ENCODE data around the gene KCNIP1.

KCNIP1 gene

DNA sequence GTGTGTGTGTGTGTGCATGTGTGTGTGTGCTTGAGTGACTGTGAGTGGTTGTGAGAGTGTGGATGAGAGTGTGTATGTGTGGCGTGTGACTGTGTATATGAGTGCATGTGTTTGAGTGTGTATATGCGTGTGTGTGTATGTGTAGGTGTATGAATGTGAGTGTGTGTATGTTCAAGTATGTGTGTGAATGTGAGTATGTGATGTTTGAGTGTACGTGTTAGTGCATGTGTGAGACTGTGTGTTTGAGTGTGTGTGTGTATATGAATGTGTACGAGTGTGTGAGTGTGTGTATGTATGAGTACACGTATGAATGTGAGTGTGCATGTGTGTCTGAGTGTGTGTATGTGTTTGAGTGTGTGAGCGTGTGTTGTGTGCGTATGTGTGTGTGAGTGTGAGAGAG, 47.8 kb downstream of the KCNIP1 start:
- DNase-seq (ENCODE audit: low read depth, low spot score), result no peak
- H3K4me3 ChIP-seq (ENCODE audit: low read length), result no peak overlapping the region

DNA sequence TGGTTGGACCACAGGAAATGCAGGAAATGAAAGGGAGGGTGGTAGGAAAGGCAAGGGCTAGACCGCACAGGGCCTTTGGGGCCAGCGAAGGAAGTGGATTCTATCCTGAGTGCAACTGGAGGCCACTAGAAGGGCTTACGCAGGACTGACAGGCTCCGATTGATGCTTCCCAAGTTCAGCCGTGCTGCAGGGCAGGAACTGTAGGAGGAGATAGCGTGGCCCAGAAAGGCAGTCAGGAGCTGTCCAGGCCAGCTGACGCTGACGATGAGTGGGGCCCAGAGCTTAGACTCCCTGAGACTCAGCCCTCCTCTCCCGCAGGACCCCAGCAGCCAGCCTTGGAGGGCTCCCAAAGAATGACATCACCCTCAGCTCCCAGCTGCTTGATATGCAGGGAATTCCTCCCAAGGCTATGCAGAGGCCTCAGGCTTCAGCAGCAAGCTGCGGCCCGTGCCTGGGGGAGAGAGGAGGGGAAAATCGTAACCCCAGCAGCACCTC, 48.8 kb downstream of the KCNIP1 start:
- H3K4me3 ChIP-seq (ENCODE audit: low read length), result no peak overlapping the region
- peak; percentile 10 for DNase-seq (ENCODE audit: low read depth, low spot score)

DNA sequence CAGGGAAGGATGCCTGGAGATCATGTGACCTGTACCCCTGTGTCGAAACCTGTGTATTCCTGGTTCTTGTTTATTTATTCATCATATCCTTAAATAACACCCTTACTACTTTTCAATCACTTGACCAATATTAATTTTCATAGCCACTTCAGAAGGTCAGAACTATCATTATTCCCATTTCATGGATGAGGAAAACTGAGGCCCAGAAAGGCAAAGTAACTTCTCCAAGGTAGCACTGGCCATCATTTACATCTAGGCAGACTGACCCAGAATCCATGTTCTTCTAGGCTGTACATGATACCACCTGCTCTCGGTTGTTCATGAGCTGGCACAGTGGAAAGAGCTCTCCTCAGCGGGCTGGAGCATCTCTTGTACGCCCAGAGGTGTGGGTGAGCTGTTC, 49.4 kb downstream of the KCNIP1 start:
- DNase-seq (ENCODE audit: low read depth, low spot score), result no peak
- no peak overlapping the region for H3K4me3 ChIP-seq (ENCODE audit: low read length)

- no peak for DNase-seq (ENCODE audit: low read depth, low spot score)
- H3K4me3 ChIP-seq (ENCODE audit: low read length), result no peak overlapping the region
Measured at GRCh38 chr5:170554521-170555267, 50.9 kb downstream of the KCNIP1 start.

- H3K4me3 ChIP-seq (ENCODE audit: low read length), result no peak overlapping the region
- no peak for DNase-seq (ENCODE audit: low read depth, low spot score)
Measured at GRCh38 chr5:170557314-170557713, 53.5 kb downstream of the KCNIP1 start.

- DNase-seq (ENCODE audit: low read depth, low spot score), result no peak
- H3K4me3 ChIP-seq (ENCODE audit: low read length), result no peak overlapping the region
Measured at GRCh38 chr5:170559296-170559695, 55.5 kb downstream of the KCNIP1 start.

- no peak overlapping the region for H3K4me3 ChIP-seq (ENCODE audit: low read length)
- DNase-seq (ENCODE audit: low read depth, low spot score), result no peak
Measured at GRCh38 chr5:170560938-170561337, 57.1 kb downstream of the KCNIP1 start.

- DNase-seq (ENCODE audit: low read depth, low spot score), result no peak
Measured at GRCh38 chr5:170562166-170562874, 58.5 kb downstream of the KCNIP1 start.

DNA sequence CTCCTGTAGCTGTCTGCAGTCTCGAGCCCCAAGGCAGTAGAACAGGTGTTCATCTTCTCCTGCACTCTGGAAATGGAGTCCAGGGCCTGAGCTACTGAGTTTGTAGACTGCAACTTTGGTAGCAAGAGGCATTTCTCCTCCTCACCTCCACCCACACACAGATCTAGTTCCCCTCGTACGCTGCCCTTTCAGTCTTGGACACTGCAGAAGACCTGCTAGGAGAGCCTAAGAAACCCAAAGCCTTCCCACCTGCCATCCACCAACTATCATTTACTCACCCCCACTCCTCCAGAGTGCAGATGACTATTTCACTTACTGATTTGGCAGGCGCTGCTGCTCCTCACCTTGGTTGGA, 59.0 kb downstream of the KCNIP1 start:
- DNase-seq (ENCODE audit: low read depth, low spot score), result no peak
- no peak overlapping the region for H3K4me3 ChIP-seq (ENCODE audit: low read length)

More at GRCh38 chr5:170562166-170562874, 58.5 kb downstream of the KCNIP1 start:
- H3K4me3 ChIP-seq (ENCODE audit: low read length), result no peak overlapping the region

DNA sequence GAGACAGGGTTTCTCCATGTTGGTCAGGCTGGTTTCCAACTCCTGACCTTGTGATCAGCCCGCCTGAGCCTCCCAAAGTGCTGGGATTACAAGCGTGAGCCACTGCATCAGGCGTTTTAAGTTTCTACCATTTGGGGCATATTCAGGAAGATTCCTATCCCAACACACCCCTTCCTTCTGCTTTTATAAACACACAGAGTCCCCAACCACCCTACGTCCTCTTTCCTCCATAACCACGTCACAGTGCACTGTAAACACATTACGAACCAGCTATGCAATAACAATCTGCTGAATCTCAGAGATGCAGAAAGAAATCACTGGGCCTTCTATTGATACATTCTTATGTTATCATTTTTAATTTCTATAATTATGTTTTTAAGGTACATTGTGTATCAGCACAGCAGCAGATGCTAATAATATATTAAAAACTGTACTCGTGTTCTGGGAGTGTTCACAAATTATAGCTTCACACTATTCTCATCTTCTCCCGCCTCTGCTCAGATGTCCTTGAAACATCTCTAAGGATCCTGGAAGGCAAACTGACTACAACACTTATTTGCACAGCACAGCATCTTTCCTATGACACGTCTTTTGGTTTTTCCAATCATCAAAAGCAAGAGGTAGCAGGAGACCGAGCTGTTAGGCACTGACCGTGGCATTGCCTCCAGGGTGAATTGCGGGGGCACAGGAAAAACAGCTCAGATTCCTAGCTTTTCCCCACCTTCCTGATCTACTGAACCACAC, 60.2 kb downstream of the KCNIP1 start:
- DNase-seq (ENCODE audit: low read depth, low spot score), result no peak
- no peak overlapping the region for H3K4me3 ChIP-seq (ENCODE audit: low read length)

DNA sequence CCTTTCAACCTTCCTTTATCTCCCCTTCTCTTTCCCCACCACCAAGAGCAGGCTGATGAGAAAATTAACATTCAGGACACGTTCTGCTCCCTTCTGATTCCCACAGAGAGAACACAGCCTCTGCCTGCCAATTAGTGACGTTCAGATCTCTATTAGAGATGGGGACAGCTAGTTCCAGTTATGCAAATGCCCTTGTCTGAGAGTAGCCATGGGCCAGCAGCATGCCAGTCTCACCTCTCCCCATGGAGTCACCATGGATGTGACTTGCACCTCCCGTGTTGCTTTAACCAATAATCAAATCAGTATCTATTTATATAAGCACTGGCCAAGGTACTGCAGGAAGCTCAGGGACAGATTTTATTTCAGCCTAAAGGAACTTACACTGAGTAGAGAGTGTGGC, 61.3 kb downstream of the KCNIP1 start:
- no peak for DNase-seq (ENCODE audit: low read depth, low spot score)
- H3K4me3 ChIP-seq (ENCODE audit: low read length), result no peak overlapping the region

DNA sequence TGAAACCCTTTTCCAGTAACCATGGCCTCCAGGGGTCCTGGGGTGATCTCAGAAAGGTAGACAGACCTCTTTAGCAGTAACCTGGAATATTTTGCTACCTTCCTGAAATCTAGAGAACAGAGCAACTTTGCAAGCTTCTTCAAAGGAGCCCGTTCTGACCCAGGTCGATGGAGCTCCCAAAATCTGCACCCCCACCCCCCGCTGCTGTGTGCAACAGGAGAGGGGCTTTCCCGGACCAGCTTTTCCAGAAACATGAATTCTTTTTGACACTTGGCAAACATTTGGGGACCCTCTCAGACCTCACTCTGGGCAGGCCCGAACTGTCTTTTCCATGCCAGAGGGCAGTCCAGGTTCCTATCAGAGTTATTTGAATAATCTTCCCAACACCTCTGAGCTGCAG, 65.3 kb downstream of the KCNIP1 start:
- no peak overlapping the region for H3K4me3 ChIP-seq (ENCODE audit: low read length)
- no peak for DNase-seq (ENCODE audit: low read depth, low spot score)

DNA sequence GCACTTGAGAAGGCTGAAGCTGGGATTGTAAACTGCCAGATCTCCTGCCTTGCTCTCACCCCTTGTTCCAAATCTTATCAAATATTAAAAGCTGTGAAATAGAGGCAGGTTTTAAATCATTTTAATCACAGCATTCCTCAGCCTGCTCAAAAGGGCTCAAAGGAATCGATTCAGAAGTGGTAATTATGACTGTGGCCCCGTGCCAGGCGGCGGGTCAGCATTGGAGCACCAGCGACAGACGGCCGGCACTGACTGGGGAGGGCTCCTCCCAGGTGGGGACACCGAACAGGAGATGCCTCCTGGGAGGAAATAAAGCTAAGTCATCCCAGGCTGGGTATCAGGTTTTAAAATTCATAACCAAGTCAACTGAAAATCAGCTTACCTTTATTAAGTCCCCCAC, 66.7 kb downstream of the KCNIP1 start:
- H3K4me3 ChIP-seq (ENCODE audit: low read length), result no peak overlapping the region
- DNase-seq (ENCODE audit: low read depth, low spot score), result no peak

DNA sequence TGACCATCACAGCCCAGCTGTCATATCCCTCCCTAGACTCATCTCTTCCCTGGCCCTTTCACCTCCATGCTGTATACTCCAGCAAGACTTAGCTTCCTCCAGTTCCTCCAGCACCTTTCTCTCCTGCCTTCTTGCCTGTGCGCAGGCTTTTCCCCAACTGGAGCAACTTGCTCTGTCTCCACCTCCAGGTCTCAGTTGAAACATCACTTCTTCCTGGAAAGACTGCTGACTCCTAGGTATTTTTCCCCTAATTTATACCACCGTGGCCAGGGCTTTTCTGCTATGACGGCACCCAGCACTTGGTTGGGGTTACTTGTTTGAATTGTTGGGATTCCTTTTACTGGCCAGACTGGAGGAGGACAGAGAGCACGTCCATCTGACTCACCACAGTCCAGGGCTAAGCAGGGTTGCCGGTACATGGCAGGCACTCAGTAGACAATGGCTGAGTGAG, 67.5 kb downstream of the KCNIP1 start:
- DNase-seq (ENCODE audit: low read depth, low spot score), result no peak
- no peak overlapping the region for H3K4me3 ChIP-seq (ENCODE audit: low read length)

GRCh38 chr5:170571875-170572852, 68.3 kb downstream of the KCNIP1 start:
- no peak overlapping the region for H3K4me3 ChIP-seq (ENCODE audit: low read length)
- DNase-seq (ENCODE audit: low read depth, low spot score), result no peak

DNA sequence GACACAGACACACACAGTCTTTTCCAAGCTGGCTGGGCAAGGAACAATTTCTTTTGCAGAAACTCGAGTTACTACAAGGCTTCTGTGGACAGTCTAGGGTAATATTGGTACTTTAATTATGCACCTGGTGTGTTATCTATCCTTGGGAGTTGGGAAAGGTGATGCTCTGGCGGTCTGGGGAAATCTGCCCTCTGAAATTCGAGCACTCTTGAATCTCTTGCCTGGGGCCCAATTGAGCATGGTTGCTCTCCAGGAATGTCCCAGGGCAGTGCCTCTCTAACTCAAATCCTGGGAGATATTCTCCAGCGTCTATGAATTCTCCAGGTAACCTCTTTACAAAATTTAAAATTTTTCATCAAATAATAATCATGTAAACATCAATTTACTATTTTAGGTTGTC, 69.3 kb downstream of the KCNIP1 start:
- no peak for DNase-seq (ENCODE audit: low read depth, low spot score)
- no peak overlapping the region for H3K4me3 ChIP-seq (ENCODE audit: low read length)

DNA sequence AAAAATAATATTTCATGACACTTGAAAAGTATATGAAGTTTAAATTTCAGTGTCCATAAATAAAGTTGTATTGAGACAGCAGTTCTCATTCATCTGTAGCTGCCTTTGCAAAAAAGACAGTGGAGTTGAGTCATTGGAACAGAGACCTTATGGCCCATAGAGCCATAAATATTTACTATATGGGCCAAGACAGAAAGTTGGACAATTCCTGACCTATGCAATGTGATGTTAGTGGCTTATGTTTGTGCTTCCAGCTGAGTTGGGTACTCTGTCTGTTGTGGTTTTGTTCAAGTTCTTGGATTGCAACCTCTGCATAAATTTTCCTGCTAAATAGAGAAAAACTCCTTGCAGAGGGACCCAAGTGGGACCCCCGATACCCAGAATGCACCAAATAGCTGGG, 69.8 kb downstream of the KCNIP1 start:
- DNase-seq (ENCODE audit: low read depth, low spot score), result no peak
- no peak overlapping the region for H3K4me3 ChIP-seq (ENCODE audit: low read length)

- no peak overlapping the region for H3K4me3 ChIP-seq (ENCODE audit: low read length)
- DNase-seq (ENCODE audit: low read depth, low spot score), result no peak
Measured at GRCh38 chr5:170576602-170577535, 73.0 kb downstream of the KCNIP1 start.

Data from Jurkat, Clone E6-1 (cell line).